HEK293 (cell line): ENCODE measurements around the gene GHRH.

Experiments
- CTCF ChIA-PET: fragments of 350-600 bp; formaldehyde crosslinking; extraction: SDS; loops from one replicate; lab custom pipeline; 2021; ENCODE audit warnings: antibody characterized with exemption; lab: Yijun Ruan, JAX
- POLR2A ChIA-PET: fragments of 300-600 bp; formaldehyde crosslinking; extraction: SDS; loops from one replicate; lab custom pipeline; 2020; ENCODE audit warnings: antibody characterized with exemption, inconsistent platforms; lab: Yijun Ruan, JAX
- H3K27ac ChIP-seq: fragments of 200-500 bp; sonication (Bioruptor generic); 2 replicates; pipeline ENCODE4 v1.5.1; 2014; ENCODE audit warnings: low read depth, low read length, control low read depth, inconsistent platforms; ENCODE audit errors: extremely low read depth
- H3K36me3 ChIP-seq, 2 experiments: fragments of 200-500 bp in 1 of 2; sonication (Bioruptor generic) in 1 of 2; 1 replicate in 1 of 2; 2 replicates in 1 of 2; pipeline ENCODE4 v1.5.1; 2014 to 2017; ENCODE audit warnings: inconsistent platforms in 2 of 2, low read length in 2 of 2; ENCODE audit not compliant: control insufficient read depth in 2 of 2, insufficient read depth in 1 of 2
- H3K4me1 ChIP-seq: fragments of 200-500 bp; sonication (Bioruptor generic); 2 replicates; pipeline ENCODE4 v1.5.1; 2014; ENCODE audit warnings: mild to moderate bottlenecking, low read length, inconsistent platforms; ENCODE audit not compliant: control insufficient read depth, insufficient read depth
- H3K4me3 ChIP-seq: 2 replicates; pipeline ENCODE4 v1.5.1; 2011; ENCODE audit warnings: low read depth, mild to moderate bottlenecking, control low read depth, low read length, moderate library complexity
- H3K9me3 ChIP-seq: fragments of 200-500 bp; sonication (Bioruptor generic); 2 replicates; pipeline ENCODE4 v1.5.1; 2014; ENCODE audit warnings: low read depth, low read length, inconsistent platforms; ENCODE audit not compliant: control insufficient read depth, insufficient read depth
- GLI2 ChIP-seq: fragments of 450-650 bp; formaldehyde crosslinking; IDR thresholded peaks from 2 replicates; pipeline ENCODE4; 2017; ENCODE audit warnings: missing biosample characterization, missing genetic modification characterization, low read depth, borderline replicate concordance
- HOXC10 ChIP-seq: sonication (generic); formaldehyde crosslinking; IDR thresholded peaks from 2 replicates; pipeline ENCODE4 v1.8.1; 2023; ENCODE audit warnings: mild to moderate bottlenecking, missing genetic modification reagents
- MEIS1 ChIP-seq: sonication (generic); formaldehyde crosslinking; IDR thresholded peaks from 2 replicates; pipeline ENCODE4 v1.8.1; 2022; ENCODE audit warnings: missing genetic modification reagents, mild to moderate bottlenecking, borderline replicate concordance
- PRDM4 ChIP-seq: fragments of 450-650 bp; formaldehyde crosslinking; IDR thresholded peaks from 2 replicates; pipeline ENCODE4 v1.5.1; 2017; ENCODE audit warnings: missing biosample characterization, missing genetic modification characterization
- RBAK ChIP-seq: fragments of 450-650 bp; formaldehyde crosslinking; IDR thresholded peaks from 2 replicates; pipeline ENCODE4 v1.5.1; 2016; ENCODE audit warnings: missing biosample characterization, missing genetic modification characterization
- SETDB1 ChIP-seq: IDR thresholded peaks from one replicate; pipeline ENCODE4 v1.6.1; 2017; ENCODE audit warnings: mild to moderate bottlenecking, low read length, moderate library complexity, mixed read lengths; ENCODE audit not compliant: insufficient read length
- TCF7L2 ChIP-seq: IDR thresholded peaks from 2 replicates; pipeline ENCODE4 v1.6.1; 2011; ENCODE audit warnings: low read depth, mild to moderate bottlenecking, inconsistent platforms, low read length, moderate library complexity, borderline replicate concordance
- ZBTB11 ChIP-seq: fragments of 450-650 bp; formaldehyde crosslinking; conservative IDR thresholded peaks from 2 replicates; pipeline ENCODE4 v1.5.1; 2016; ENCODE audit warnings: low read depth, missing biosample characterization, missing genetic modification characterization
- ZNF175 ChIP-seq: fragments of 450-650 bp; formaldehyde crosslinking; IDR thresholded peaks from 2 replicates; pipeline ENCODE4 v1.5.1; 2016; ENCODE audit warnings: missing biosample characterization, missing genetic modification characterization
- ZNF18 ChIP-seq: fragments of 450-650 bp; formaldehyde crosslinking; IDR thresholded peaks from 2 replicates; pipeline ENCODE4 v1.5.1; 2016; ENCODE audit warnings: missing biosample characterization, missing genetic modification characterization
- ZNF214 ChIP-seq: fragments of 450-650 bp; formaldehyde crosslinking; IDR thresholded peaks from 2 replicates; pipeline ENCODE4 v1.5.1; 2017; ENCODE audit warnings: missing biosample characterization, mild to moderate bottlenecking, missing genetic modification characterization, borderline replicate concordance
- ZNF239 ChIP-seq: fragments of 450-650 bp; formaldehyde crosslinking; IDR thresholded peaks from 2 replicates; pipeline ENCODE4 v1.5.1; 2016; ENCODE audit warnings: missing biosample characterization, missing genetic modification characterization
- ZNF501 ChIP-seq: fragments of 450-650 bp; formaldehyde crosslinking; IDR thresholded peaks from 2 replicates; pipeline ENCODE4 v1.5.1; 2016; ENCODE audit warnings: missing biosample characterization, missing genetic modification characterization
- ZNF558 ChIP-seq: fragments of 450-650 bp; formaldehyde crosslinking; IDR thresholded peaks from 2 replicates; pipeline ENCODE4 v1.5.1; 2016; ENCODE audit warnings: missing biosample characterization, missing genetic modification characterization
- ZNF624 ChIP-seq: fragments of 450-650 bp; formaldehyde crosslinking; IDR thresholded peaks from 2 replicates; pipeline ENCODE4 v1.5.1; 2017; ENCODE audit warnings: missing biosample characterization, missing genetic modification characterization
- ZNF701 ChIP-seq: fragments of 450-650 bp; formaldehyde crosslinking; IDR thresholded peaks from 2 replicates; pipeline ENCODE4 v1.5.1; 2016; ENCODE audit warnings: missing biosample characterization, missing genetic modification characterization
- ZSCAN4 ChIP-seq: fragments of 450-650 bp; formaldehyde crosslinking; IDR thresholded peaks from 2 replicates; pipeline ENCODE4 v1.5.1; 2017; ENCODE audit warnings: missing biosample characterization, missing genetic modification characterization
- ZXDB ChIP-seq: fragments of 450-650 bp; formaldehyde crosslinking; IDR thresholded peaks from 2 replicates; pipeline ENCODE4 v1.5.1; 2016; ENCODE audit warnings: missing biosample characterization, missing genetic modification characterization

Gene GHRH

GRCh38 chr20:37285664-37286374 is 24.2 kb upstream of the GHRH start:
- no peak overlapping the region for H3K4me3 ChIP-seq
- no peaks in the 10 kb centered on the region for H3K4me1 ChIP-seq
- no peak overlapping the region for H3K27ac ChIP-seq
- no peaks in the 10 kb centered on the region for H3K36me3 ChIP-seq
- no peak for TF ChIP-seq SETDB1
- no peak for TF ChIP-seq ZNF18 (tag by site-specific recombination)
- TF ChIP-seq ZNF501 (tag by site-specific recombination) = no peak
- no peak for TF ChIP-seq HOXC10 (CRISPR knock-in tag)
- TF ChIP-seq ZSCAN4 = no peak
- TF ChIP-seq ZNF558 = no peak
- no peak for TF ChIP-seq MEIS1 (CRISPR knock-in tag)
- no peak for TF ChIP-seq ZNF214 (tag by site-specific recombination)
- no peak for TF ChIP-seq RBAK
- no peak for TF ChIP-seq PRDM4 (tag by site-specific recombination)
- TF ChIP-seq ZNF624 = no peak
- no peak for TF ChIP-seq ZXDB (tag by site-specific recombination)
- no peak for TF ChIP-seq ZNF239 (tag by site-specific recombination)
- no peak for TF ChIP-seq TCF7L2
- TF ChIP-seq ZBTB11 (tag by site-specific recombination) = no peak
- TF ChIP-seq ZNF701 (tag by site-specific recombination) = no peak
- TF ChIP-seq GLI2 (tag by site-specific recombination) = no peak
- no peak for TF ChIP-seq ZNF175 (tag by site-specific recombination)
- H3K9me3 ChIP-seq = no peaks in the 10 kb centered on the region
- CTCF ChIA-PET = interaction anchor here (0.6 to 2.7 kb wide), 4 partner anchors 9 to 476 kb away, joined by 3 to 12 read pairs (median 4); no protein-coding TSS in a partner anchor
- POLR2A ChIA-PET = no interaction called here
